DLD1 (cell line): Measurements from ENCODE around the gene CUL4A.
"Not testable (repeated sequence)": the region's sequence is repeated elsewhere in the genome, so short reads cannot be mapped to it uniquely, and the experiment has no call there.

Source experiments
- in situ Hi-C: cut with HindIII; loops from 2 replicates; pipeline ENCODE4 v1.10.0; 2017; ENCODE audit warnings: low sequenced_read_pairs

CUL4A gene

GRCh38 chr13:113233101-113233500 is 23.7 kb downstream of the CUL4A start:
- in situ Hi-C loops: no loop called here

DNA sequence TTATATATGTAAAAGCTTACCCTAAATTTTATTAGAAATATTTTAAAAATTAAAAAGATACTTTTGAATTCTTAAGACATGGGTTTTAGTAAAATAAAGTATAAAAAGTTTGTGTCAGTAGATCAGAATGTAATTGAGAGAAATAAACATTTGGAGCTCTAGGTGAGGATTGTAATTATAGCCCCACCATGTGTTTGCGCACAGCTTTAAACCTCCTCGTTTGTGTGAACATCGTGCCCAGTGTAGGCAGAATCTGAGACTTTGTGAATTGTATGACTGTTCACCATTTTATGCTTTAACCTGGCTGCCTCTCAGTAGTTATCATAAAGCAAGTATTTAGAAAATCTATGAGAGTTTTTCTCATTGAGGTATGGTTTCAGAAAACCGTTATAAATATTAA is 29.1 kb downstream of the CUL4A start:
- in situ Hi-C loops: no loop called here

- in situ Hi-C loops: no loop called here
These were observed 29.9 kb downstream of the CUL4A start for GRCh38 chr13:113239357-113239756.

GRCh38 chr13:113239986-113240385 is 30.6 kb downstream of the CUL4A start:
- in situ Hi-C loops: no loop called here

DNA sequence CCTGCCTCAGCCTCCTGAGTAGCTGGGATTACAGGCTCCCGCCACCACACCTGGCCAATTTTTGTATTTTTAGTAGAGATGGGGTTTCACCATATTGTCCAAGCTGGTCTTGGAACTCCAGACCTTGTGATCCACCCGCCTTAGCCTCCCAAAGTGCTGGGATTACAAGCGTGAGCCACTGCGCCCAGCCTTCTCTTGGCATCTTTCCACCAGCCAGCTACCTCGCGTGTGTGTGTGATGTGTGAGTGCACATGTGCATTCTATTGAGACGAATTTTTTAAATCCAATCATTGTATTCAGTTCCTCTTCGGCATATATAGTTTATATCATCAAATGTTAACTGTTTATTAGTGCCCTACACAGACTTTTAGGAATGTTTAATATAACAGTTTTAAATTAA is 32.2 kb downstream of the CUL4A start:
- in situ Hi-C loops: not testable (repeated sequence)

DNA sequence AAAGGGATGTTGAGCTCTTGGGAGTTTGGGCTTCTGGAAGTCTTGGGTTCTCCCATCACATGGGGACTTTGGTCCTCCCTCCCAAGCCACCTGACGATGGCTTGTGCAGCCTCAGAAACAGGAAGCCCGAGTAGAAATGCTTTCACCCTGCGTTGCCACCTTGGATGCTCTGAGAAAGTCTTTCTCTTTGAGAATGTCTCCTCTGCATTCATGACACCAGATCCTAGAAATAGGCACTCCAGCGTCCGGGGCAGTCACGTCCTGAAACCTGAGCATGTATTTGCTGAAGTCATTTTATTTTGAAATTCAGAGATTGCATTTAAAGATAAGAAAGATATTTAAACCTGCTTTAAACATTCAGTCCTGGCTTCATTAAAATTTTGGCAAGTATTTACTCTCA is 34.4 kb downstream of the CUL4A start:
- in situ Hi-C loops: no loop called here

GRCh38 chr13:113245849-113246796 is 36.7 kb downstream of the CUL4A start:
- in situ Hi-C loops: no loop called here

DNA sequence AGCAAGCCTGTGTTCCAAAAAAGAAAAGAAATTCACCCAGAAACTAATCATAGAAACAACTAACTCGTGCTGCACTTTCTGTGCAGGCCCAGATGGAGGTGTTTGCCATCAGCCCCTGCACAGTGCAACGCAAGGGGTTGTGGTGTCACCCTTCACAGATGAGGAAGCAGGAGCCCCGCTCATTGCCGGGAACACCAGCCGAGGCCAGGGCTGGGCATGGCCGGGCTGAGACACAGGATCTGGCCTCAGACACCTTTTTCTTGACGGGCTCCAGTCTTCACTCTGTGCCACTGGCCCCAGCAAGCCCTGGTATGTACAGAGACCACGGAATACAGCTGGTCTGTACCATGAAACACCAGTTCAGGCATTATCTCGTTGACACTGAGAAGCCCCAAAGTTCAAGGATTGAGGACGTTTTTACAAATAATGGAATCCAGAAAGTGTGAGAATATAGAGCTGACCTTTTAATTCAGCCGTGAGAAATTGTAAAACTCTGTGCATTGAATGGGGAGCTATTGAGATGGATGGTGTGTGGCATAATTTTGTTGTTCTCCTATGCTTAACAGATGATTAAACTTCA is 43.2 kb downstream of the CUL4A start:
- in situ Hi-C loops: no loop called here

- in situ Hi-C loops: not testable (repeated sequence)
These were observed 48.5 kb downstream of the CUL4A start for GRCh38 chr13:113257908-113258307.

DNA sequence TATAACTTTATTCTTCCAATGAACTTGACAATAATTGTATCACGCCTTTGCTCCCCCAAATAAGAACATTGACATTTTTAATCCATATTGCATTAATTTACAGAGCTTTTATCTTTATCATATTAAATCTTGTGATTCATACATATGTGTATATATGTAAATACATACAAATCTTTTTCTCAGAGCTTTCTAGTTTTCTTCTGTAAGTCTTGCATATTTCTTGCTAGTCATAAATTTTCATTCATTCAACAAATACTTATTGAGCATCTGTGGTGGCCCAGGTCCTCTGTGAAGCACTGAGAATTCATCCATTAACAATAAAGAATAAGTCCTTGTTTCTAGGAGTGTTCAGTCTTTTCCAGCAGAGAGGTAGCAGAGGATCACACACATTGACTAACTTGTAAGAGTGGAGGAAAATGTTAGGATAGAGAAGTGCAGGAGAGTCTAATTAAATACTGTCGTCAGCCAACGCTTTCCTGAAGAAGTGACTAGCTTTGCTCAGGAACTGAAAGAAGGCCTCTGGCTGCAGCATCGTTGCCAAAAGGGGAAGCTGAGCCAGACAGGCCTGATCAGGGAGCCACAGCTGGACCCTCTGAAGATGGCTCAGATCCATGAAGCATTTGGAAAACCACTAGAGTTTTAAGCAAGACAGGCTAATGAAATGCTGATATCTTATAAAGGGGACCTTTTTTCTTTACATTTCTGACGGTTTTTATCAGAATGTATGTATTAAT is 49.1 kb downstream of the CUL4A start:
- in situ Hi-C loops: no loop called here

DNA sequence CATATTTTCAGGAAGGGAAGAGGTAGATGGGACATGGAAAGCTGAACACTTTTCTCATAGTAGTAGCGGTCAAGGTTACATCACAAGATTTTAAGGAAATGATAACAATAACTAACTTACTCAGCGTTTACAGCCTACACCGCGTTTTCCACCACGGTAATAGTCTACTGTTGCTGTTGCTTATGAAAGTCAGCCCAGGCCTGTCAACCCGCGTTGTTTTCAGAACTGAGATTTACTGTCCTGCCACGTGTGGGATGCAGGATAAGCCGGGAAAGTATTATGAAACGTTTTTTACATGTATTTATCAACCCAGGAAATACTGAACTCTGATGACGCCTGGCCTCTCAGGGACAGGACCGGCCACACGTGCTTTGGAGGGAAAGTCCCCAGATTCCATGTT is 51.6 kb downstream of the CUL4A start:
- in situ Hi-C loops: no loop called here

GRCh38 chr13:113263016-113263415 is 53.6 kb downstream of the CUL4A start:
- in situ Hi-C loops: not testable (repeated sequence)

DNA sequence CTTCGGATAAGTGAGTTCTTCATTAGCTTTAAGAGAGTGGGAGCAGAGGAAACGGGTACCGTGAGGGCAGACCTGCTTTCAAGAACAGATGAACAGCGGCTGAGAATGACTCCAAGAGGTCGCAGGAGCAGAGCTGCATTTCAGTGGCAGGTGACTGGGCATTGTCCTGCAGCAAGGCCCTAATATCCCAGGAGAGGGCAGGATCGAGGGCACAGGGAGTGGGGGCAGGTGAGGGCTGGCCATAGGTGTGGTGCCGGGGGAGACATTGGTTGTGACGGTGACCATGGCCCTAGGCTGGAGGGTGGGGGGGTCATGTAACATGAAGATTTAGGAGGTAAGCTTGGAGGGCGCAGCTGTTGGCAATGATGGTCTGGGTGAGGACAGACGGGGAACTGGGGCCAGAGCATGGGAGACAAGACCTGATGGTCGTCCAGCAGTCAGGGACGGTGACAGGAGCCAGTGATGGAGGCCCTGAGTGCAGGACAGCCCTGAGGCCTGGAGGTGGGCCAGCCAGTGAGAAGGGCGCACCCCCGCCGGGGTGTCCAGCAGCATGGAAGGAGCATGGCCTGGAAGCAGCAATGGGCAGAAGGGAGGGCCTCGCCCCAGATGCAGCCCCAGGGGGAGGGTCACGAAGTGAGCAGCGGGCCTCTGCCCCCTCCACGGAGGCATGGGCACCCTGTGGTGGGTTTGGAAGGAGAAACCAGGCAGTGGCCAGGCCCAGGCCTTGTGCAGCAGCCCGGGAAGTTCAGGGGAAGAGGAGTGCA is 58.4 kb downstream of the CUL4A start:
- in situ Hi-C loops: no loop called here

DNA sequence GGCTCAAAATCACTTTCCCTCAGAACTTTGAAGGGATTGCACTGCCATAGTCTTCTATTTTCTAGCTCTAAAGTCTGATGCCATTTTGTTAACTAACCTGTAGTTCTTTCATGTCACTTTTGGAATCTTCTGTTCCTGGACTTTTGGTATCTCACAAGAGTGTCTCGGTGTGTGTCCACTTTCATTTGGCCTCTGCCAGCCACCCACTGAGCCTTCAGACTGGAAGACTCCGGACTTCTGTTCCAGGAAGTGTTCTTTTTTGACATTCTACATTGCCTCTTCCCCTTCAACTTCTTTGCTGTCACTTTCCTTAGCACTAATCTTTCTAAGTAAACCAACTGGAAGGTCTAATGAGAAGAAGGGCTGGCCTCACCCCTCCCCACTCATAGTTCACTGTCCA is 62.6 kb downstream of the CUL4A start:
- in situ Hi-C loops: no loop called here

- in situ Hi-C loops: no loop called here
These were observed 63.3 kb downstream of the CUL4A start for GRCh38 chr13:113272701-113273181.

GRCh38 chr13:113273321-113273720 is 63.9 kb downstream of the CUL4A start:
- in situ Hi-C loops: no loop called here

- in situ Hi-C loops: no loop called here
These were observed 64.6 kb downstream of the CUL4A start for GRCh38 chr13:113273851-113274590.

DNA sequence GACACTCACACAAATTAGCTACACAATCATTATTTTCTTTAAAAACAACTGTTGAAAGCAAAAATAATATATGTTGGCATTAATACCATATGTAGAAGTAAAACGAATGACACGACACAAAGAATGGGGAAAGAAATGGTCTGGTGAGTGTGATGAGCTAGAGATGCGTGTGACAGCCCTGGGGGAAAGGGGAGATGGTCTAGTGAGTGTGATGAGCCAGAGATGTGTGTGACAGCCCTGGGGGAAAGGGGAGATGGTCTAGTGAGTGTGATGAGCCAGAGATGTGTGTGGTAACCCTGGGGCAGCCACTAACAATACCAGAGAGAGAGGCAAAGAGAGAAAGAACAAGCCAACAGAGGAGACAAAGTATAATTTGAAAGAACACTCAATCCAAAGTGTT is 65.3 kb downstream of the CUL4A start:
- in situ Hi-C loops: no loop called here

DNA sequence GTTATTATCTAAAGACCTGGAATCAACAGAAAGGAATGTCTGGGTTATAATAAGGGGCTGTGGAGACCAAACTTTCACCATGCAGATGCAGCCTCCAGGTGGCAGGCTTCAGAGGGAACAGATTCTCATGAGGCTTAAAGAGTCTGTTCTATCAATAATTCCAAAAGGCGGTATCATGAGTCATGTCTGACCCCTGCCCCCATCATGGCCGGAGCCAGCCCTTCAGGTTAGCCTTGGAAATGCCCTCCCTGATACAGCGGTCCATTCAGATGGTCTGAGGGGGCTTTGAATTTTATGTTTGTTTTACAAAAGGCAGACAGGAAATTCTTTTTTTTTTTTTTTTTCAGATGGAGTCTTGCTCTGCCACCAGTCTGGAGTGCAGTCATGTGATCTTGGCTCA is 66.0 kb downstream of the CUL4A start:
- in situ Hi-C loops: no loop called here

DNA sequence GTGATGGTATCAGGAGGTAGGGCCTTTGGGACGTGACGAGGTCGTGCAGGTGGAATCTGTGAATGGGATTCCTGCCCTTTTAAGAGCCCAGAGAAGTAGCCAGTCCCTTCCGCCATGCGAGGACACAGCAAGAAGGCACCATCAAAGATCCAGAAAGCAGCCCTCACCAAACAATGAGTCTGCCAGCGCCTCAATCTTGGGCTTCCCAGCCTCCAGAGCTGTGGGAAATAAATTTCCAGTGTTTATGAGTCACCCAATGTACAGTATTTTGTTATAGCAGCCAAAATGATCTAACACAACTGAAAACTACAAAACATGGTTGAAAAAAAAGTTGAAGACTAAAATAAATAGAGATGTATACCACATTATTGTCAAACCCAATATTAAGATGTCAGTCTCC is 70.7 kb downstream of the CUL4A start:
- in situ Hi-C loops: no loop called here
